ENCODE data around the gene HVCN1.

GRCh38 chr12:110656071-110656655, 32.8 kb downstream of the HVCN1 start:
- TF ChIP-seq, protein P1, sequence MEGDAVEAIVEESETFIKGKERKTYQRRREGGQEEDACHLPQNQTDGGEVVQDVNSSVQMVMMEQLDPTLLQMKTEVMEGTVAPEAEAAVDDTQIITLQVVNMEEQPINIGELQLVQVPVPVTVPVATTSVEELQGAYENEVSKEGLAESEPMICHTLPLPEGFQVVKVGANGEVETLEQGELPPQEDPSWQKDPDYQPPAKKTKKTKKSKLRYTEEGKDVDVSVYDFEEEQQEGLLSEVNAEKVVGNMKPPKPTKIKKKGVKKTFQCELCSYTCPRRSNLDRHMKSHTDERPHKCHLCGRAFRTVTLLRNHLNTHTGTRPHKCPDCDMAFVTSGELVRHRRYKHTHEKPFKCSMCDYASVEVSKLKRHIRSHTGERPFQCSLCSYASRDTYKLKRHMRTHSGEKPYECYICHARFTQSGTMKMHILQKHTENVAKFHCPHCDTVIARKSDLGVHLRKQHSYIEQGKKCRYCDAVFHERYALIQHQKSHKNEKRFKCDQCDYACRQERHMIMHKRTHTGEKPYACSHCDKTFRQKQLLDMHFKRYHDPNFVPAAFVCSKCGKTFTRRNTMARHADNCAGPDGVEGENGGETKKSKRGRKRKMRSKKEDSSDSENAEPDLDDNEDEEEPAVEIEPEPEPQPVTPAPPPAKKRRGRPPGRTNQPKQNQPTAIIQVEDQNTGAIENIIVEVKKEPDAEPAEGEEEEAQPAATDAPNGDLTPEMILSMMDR (IDR thresholded peaks at IDR 0.05 in 4 of 5, conservative IDR thresholded peaks at IDR 0.05 in 1 of 5), result no peak
- no peak for TF ChIP-seq POLR2A (IDR thresholded peaks at IDR 0.05)
